Vagina (tissue), 2 donors: ENCODE data around the gene ELANE. TPM values are rescaled to one million over a fixed set of nuclear protein-coding genes. Genes with fewer than 3 reads are reported as not detected.
"Not testable (repeated sequence)": the region's sequence is repeated elsewhere in the genome, so short reads cannot be mapped to it uniquely, and the experiment has no call there.

ENCODE experiments used
- DNase-seq, 2 donors: peaks; one replicate each; pipeline ENCODE4 v3.0.0-alpha.2; 2017; ENCODE audit errors: extremely low spot score in 2 of 2
- H3K27ac ChIP-seq: fragments of 200-600 bp; sonication (generic); one replicate; pipeline ENCODE4 v1.5.1; 2019
- H3K27me3 ChIP-seq: fragments of 200-600 bp; sonication (generic); one replicate; pipeline ENCODE4 v1.5.1; 2019
- H3K36me3 ChIP-seq, 2 donors: fragments of 200-600 bp; sonication (generic); one replicate each; pipeline ENCODE4 v1.5.1; 2017 to 2019
- H3K4me1 ChIP-seq: fragments of 200-600 bp; sonication (generic); one replicate; pipeline ENCODE4 v1.5.1; 2019
- H3K4me3 ChIP-seq, 2 donors: fragments of 200-600 bp; sonication (generic); 1 replicate in 1 of 2; 2 replicates in 1 of 2; pipeline ENCODE4 v1.5.1; 2016 to 2019
- H3K9me3 ChIP-seq: fragments of 200-600 bp; sonication (generic); one replicate; pipeline ENCODE4 v1.5.1; 2019
- POLR2A ChIP-seq, 2 donors: fragments of 450-650 bp; IDR thresholded peaks; one replicate each; pipeline ENCODE4 v1.6.1; 2017; ENCODE audit warnings: antibody characterized with exemption in 2 of 2, mild to moderate bottlenecking in 2 of 2, moderate library complexity in 2 of 2
- POLR2AphosphoS5 ChIP-seq, 2 donors: sonication (generic); formaldehyde crosslinking; IDR thresholded peaks; one replicate each; pipeline ENCODE4 v1.9.0; 2017; ENCODE audit warnings: antibody characterized with exemption in 2 of 2, mild to moderate bottlenecking in 2 of 2, low read depth in 1 of 2; ENCODE audit not compliant: insufficient read depth in 1 of 2
- intact Hi-C: fragments of 100-400 bp; cut with DNase I; formaldehyde crosslinking; loops from one replicate; pipeline ENCODE4 v1.15.1; 2023
- total RNA-seq: library from RNA; depleted of rRNA; stranded (reverse); fragments of >200 nt; gene quantifications from one replicate; pipeline ENCODE4 v1.2.3, GENCODE V29; 2016
- TF ChIP-seq, protein P1 (sequence below), 3 experiments: fragments of 450-650 bp in 2 of 3; fragments of 200-600 bp in 1 of 3; sonication (generic) in 1 of 3; IDR thresholded peaks; one replicate each; pipeline ENCODE4 v1.5.1; 2017 to 2019; ENCODE audit warnings: antibody characterized with exemption in 3 of 3, mild to moderate bottlenecking in 2 of 3, moderate library complexity in 2 of 3

The ELANE gene
- total RNA-seq, 1 donor from 2014 or later: not detected

DNA sequence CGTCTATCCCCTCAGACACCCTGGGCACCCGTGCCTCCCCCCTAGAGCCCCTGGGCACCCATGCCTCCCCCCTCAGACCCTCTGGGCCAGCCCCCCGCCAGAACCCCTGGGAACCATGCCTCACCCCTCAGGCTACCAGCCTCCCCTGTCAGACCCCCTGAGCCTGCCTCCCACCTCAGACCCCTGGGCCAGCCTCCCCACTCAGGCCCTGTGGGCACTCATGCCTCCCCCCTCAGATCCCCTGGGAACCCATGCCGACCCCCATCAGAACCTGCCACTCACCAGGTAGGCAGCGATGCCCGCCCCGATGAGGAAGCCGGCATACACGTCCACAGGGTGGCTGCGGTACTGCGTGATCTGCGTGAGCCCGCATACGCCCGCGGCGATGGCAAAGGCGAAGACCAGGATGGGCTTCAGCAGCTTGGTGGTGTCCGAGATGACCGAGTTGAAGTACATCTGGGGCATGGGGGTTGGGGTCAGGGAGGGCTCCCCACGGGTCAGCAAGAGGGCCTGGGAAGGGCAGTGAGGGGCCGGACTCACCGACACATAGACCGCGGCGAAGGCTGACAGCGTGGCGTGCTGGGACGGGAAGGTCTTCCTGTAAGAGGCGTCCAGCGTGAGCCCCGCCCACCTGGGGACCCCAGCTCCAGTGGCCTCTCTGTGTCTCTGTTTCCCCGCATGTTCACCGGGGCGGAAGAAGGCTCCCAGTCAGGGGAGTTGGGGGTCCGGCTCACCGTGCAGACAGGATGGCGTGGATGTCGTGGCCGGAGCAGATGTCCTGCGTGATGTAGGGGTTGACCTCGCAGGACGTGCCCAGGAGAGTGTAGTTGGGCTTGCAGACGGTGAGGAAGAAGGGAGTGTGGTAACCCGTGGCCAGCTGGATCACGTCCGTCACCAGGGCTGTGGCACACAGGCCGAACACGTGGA is 37.7 kb upstream of the ELANE start:
- TF ChIP-seq POLR2AphosphoS5 (IDR thresholded peaks at IDR 0.05; ENCODE audit: insufficient read depth in 1 of 2, low read depth in 1 of 2): no peak
- TF ChIP-seq POLR2A (IDR thresholded peaks at IDR 0.05): no peak
- TF ChIP-seq, protein P1, sequence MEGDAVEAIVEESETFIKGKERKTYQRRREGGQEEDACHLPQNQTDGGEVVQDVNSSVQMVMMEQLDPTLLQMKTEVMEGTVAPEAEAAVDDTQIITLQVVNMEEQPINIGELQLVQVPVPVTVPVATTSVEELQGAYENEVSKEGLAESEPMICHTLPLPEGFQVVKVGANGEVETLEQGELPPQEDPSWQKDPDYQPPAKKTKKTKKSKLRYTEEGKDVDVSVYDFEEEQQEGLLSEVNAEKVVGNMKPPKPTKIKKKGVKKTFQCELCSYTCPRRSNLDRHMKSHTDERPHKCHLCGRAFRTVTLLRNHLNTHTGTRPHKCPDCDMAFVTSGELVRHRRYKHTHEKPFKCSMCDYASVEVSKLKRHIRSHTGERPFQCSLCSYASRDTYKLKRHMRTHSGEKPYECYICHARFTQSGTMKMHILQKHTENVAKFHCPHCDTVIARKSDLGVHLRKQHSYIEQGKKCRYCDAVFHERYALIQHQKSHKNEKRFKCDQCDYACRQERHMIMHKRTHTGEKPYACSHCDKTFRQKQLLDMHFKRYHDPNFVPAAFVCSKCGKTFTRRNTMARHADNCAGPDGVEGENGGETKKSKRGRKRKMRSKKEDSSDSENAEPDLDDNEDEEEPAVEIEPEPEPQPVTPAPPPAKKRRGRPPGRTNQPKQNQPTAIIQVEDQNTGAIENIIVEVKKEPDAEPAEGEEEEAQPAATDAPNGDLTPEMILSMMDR (IDR thresholded peaks at IDR 0.05): no peak
- Histone ChIP-seq H3K27me3 (no peaks in the 10 kb centered on the region), H3K36me3 (peaks cover 0 to 28% of the 10 kb centered on the region in 2 donors), H3K4me1 (no peaks in the 10 kb centered on the region), H3K27ac (no peak overlapping the region), H3K9me3 (no peaks in the 10 kb centered on the region), H3K4me3 (no peak overlapping the region)
- no peak for DNase-seq
- intact Hi-C loops: no loop called here

DNA sequence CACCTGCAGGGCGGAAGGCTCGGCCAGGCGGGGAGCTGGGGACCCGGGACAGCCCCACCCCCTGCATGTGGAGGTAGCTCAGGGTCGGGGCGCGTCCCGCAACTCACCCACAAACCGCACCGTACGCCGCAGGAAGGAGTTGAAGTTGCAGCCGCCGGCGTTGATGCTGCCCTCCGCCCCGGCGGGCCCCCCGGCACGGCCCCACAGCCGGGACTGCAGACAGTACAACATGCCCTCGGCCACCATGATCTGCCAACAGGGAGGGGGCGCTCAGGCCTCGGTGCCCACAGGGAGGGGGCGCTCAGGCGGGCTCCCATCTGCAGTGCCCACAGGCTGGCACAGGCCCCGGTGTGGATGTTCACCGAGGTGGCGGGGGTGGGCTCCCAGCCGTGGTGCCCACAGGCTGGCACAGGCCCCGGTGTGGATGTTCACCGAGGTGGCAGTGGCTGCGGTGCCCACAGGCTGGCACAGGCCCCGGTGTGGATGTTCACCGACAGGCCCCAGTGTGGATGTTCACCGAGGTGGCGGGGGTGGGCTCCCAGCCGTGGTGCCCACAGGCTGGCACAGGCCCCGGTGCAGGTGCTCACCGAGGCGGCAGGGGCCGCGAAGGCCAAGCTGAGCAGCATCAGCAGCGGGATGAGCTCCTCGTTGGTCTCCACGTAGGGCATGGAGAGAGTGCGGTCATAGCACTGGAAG is 36.9 kb upstream of the ELANE start:
- Histone ChIP-seq H3K27me3 (no peaks in the 10 kb centered on the region), H3K4me3 (no peak overlapping the region), H3K36me3 (peaks cover 0 to 20% of the 10 kb centered on the region in 2 donors), H3K9me3 (no peaks in the 10 kb centered on the region), H3K27ac (no peak overlapping the region), H3K4me1 (no peaks in the 10 kb centered on the region)
- no peak for DNase-seq
- intact Hi-C loops: no loop called here
- TF ChIP-seq, protein P1 (IDR thresholded peaks at IDR 0.05): no peak
- TF ChIP-seq POLR2AphosphoS5 (IDR thresholded peaks at IDR 0.05; ENCODE audit: insufficient read depth in 1 of 2, low read depth in 1 of 2) (no peak), POLR2A (IDR thresholded peaks at IDR 0.05) (no peak)

DNA sequence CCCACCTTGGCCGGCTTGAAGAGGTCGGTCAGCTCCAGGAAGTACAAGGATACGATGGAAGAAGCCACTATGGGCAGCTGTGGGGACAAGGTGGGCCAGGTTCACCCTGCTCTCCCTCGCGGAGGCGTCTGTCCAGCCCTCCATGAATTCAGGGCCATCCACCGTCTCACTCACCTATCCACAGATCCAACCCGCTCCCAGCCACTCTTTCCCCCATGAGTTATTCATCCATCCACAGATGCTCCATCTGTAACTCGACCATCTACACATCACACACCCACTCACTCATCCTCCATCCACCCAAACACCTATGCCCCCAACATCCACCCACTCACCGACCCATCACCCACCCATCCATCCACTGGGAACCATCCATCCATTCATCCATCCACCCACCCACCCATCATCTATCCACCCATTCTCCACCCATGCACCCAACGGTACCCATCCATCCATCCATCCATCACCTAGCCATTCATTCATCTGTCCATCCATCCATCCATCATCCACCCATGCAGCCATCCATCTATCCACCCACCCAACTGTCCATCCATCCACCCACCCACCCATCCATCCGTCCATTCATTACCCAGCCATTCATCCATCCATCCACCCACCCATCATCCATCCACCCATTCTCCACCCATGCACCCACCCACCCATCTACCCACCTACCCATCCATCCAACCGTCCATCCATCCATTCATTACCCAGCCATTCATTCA is 36.2 kb upstream of the ELANE start:
- no peak for DNase-seq
- Histone ChIP-seq H3K36me3 (peaks cover 0 to 13% of the 10 kb centered on the region in 2 donors), H3K4me3 (no peak overlapping the region), H3K27ac (no peak overlapping the region), H3K27me3 (no peaks in the 10 kb centered on the region), H3K9me3 (no peaks in the 10 kb centered on the region), H3K4me1 (peaks cover under 1% of the 10 kb centered on the region)
- intact Hi-C loops: no loop called here
- no peak for TF ChIP-seq POLR2A (IDR thresholded peaks at IDR 0.05)
- no peak for TF ChIP-seq POLR2AphosphoS5 (IDR thresholded peaks at IDR 0.05; ENCODE audit: insufficient read depth in 1 of 2, low read depth in 1 of 2)
- TF ChIP-seq, protein P1 (IDR thresholded peaks at IDR 0.05): no peak

DNA sequence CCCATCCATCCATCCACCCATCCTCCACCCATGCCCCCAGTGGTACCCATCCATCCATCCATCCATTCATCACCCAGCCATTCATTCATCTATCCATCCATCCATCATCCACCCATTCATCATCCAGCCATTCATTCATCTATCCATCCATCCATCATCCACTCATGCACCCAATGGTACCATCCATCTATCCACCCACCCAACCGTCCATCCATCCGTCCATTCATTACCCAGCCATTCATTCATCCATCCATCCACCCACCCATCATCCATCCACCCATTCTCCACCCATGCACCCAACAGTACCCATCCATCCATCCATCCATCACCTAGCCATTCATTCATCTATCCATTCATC is 35.6 kb upstream of the ELANE start:
- Histone ChIP-seq H3K27me3 (peaks cover 4% of the 10 kb centered on the region), H3K4me3 (no peak overlapping the region), H3K4me1 (peaks cover 6% of the 10 kb centered on the region), H3K9me3 (no peaks in the 10 kb centered on the region), H3K27ac (no peak overlapping the region), H3K36me3 (peaks cover 0 to 7% of the 10 kb centered on the region in 2 donors)
- DNase-seq: no peak
- TF ChIP-seq POLR2AphosphoS5 (IDR thresholded peaks at IDR 0.05; ENCODE audit: insufficient read depth in 1 of 2, low read depth in 1 of 2): no peak
- TF ChIP-seq, protein P1 (IDR thresholded peaks at IDR 0.05): no peak
- no peak for TF ChIP-seq POLR2A (IDR thresholded peaks at IDR 0.05)
- intact Hi-C loops: no loop called here

DNA sequence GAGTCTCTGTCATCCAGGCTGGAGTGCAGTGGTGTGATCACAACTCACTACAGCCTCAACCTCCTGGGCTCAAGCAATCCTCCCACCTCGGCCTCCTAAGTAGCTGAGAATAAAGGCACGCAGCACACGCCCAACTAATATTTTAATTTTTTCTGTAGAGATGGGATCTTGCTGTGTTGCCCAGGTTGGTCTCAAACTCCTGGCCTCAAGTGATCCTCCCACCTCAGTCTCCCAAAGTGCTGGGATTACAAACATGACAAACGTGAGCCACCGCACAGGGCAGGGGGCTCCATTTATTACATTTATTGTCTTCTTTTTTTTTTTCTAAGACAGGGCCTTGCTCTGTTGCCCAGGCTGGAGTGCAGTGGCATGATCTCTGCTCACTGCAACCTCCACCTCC is 31.9 kb upstream of the ELANE start:
- intact Hi-C loops: not testable (repeated sequence)
- H3K4me1 ChIP-seq: peaks cover 17% of the 10 kb centered on the region

More for the DNA sequence above, 31.9 kb upstream of the ELANE start:
- H3K4me3 ChIP-seq, DNase-seq, H3K9me3 ChIP-seq, H3K27ac ChIP-seq, H3K36me3 ChIP-seq: not testable (repeated sequence)
- peaks cover 19% of the 10 kb centered on the region for H3K27me3 ChIP-seq
